ENCODE results near the gene ZNF3. TPM values are rescaled to one million over a fixed set of nuclear protein-coding genes. Genes with fewer than 3 reads are reported as not detected.
A peak's percentile ranks its signal among the peaks of the same experiment; 100 is the strongest.

ZNF3 gene
- total RNA-seq, 1 donor from 2014 or later: 23.6 TPM

- intact Hi-C loops (cut with micrococcal nuclease): no loop called here
- Mint-ChIP-seq H3K27ac (peak overlapping the region; percentile 17), H3K4me3 (ENCODE audit: low read depth) (peak overlapping the region; percentile 93), H3K27me3 (ENCODE audit: low read depth) (no peaks in the 10 kb centered on the region), H3K4me1 (ENCODE audit: low read depth) (peaks cover 29% of the 10 kb centered on the region), H3K36me3 (ENCODE audit: low read depth) (peaks cover 51% of the 10 kb centered on the region), H3K9me3 (no peaks in the 10 kb centered on the region)
- no peak for DNase-seq (ENCODE audit: low spot score)
These were observed 21.7 kb upstream of the ZNF3 start for GRCh38 chr7:100102950-100103840.

DNA sequence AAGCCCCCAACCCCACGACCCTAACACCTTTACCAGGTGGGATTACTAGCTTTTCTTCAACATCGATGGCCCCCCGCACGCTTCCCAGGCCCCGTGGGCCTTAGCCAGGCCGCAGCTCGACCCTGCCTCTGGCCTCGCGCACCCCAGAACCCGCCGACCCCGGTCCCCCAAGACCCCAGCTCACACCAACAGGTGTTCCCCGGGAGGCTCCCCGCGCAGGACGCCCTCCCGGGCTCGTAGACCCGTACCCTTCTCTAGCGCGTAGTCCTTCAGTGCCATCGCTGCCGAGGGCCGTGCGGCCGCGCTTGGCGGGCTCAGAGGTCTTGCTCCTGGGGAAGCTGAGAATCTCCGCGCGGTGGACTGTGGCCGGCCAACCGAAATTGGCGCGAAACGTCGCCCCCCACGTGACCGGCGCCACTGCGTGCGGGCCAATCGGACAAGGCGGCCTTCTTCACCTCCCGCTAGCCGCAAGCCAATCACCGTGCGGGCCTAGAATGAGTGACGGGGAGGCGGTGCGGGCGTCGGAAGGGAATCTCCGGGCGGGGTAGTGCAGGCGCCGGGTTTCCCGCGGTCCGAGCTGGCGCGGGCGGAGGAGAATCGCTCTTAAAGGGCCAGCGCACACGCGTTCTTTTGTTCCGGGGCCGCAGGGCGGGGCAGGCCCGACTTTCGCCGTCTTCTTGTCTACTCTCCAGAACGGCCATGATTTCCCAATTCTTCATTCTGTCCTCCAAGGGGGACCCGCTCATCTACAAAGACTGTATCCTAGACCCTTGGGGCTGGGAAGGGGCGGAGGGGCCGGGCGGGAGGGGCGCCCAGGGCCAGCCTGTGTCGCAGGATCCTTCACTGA lies 19.7 kb upstream of the ZNF3 start, which contains the start of the genes AP4M1 and MCM7:
Gene AP4M1 (plus strand): TSS at position 628 of the 847 bp plus-strand sequence. CDS start 72 bp downstream, at position 700.
Gene MCM7 (minus strand): TSS at position 382 of the 847 bp plus-strand sequence. CDS start 103 bp downstream, at position 279.
- peaks cover 37% of the 10 kb centered on the region for H3K4me1 Mint-ChIP-seq (ENCODE audit: low read depth)

GRCh38 chr7:100100420-100101015 lies 19.0 kb upstream of the ZNF3 start:
- Mint-ChIP-seq H3K9me3 (no peaks in the 10 kb centered on the region), H3K4me1 (ENCODE audit: low read depth) (peaks cover 39% of the 10 kb centered on the region), H3K27me3 (ENCODE audit: low read depth) (no peaks in the 10 kb centered on the region), H3K36me3 (ENCODE audit: low read depth) (peaks cover 58% of the 10 kb centered on the region), H3K4me3 (ENCODE audit: low read depth) (peak overlapping the region; percentile 93), H3K27ac (peak overlapping the region; percentile 93)
- peak; percentile 88 for DNase-seq (ENCODE audit: low spot score)
- intact Hi-C loops (cut with micrococcal nuclease): loop anchor here (1.0 to 2.0 kb wide), 6 partner anchors 11 to 328 kb away; partner anchors contain the start of genes MEPCE and ZCWPW1

More for the DNA sequence above, 19.7 kb upstream of the ZNF3 start, which contains the start of the genes AP4M1 and MCM7:
- peak within 1 kb of the TSS; percentile 93 for H3K4me3 Mint-ChIP-seq (ENCODE audit: low read depth)
- peak; percentile 98 for DNase-seq (ENCODE audit: low spot score)
- H3K9me3 Mint-ChIP-seq: no peaks in the 10 kb centered on the region
- H3K36me3 Mint-ChIP-seq (ENCODE audit: low read depth): peaks cover 55% of the 10 kb centered on the region
- peak within 1 kb of the TSS; percentile 93 for H3K27ac Mint-ChIP-seq
- H3K27me3 Mint-ChIP-seq (ENCODE audit: low read depth): no peaks in the 10 kb centered on the region
- intact Hi-C loops (cut with micrococcal nuclease): loop anchor here (1.0 to 2.0 kb wide), 5 partner anchors 18 to 328 kb away; partner anchors contain the start of genes MEPCE and ZCWPW1

DNA sequence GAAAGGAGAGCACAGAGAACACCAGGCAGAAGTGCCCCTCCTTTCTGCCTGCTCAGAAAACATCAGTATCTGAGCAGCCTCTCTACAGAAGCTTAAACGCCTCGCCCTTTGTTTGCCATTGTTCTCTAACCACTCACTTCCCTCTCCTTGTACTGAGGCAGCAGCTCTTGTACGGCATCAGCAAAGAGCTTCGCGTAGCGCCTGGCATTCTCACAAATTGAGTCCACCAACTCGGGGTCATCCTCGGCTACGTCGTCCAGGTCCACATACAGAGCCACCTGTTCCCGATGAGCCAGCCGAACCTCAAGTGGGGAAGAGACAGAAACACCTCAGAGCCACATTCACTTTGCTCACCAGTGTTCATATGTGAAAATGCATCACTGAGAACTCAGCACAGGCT lies 17.9 kb upstream of the ZNF3 start:
- Mint-ChIP-seq H3K36me3 (ENCODE audit: low read depth) (peaks cover 69% of the 10 kb centered on the region), H3K4me3 (ENCODE audit: low read depth) (peak overlapping the region; percentile 93), H3K27ac (peak overlapping the region; percentile 93), H3K27me3 (ENCODE audit: low read depth) (no peaks in the 10 kb centered on the region), H3K9me3 (no peaks in the 10 kb centered on the region), H3K4me1 (ENCODE audit: low read depth) (peaks cover 41% of the 10 kb centered on the region)
- intact Hi-C loops (cut with micrococcal nuclease): no loop called here
- no peak for DNase-seq (ENCODE audit: low spot score)

DNA sequence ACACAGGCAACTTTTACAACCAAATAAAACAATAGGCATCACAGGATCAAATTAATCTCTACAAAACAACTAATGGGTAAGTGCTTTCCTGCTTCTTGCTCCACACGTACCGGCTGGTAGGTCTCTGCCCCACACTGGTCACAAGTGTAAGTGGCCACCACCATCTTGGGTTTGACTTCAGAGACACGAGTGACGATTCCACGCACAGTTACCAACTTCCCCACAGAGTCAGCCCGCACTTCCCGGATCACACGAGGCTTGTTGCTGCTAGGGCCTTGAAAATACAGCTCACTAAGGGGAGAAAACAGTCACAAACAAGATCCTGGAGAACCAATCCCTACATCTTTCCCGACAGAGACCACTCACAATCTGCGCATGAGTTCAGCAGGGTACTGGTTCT lies 17.4 kb upstream of the ZNF3 start:
- Mint-ChIP-seq H3K4me3 (ENCODE audit: low read depth) (peak overlapping the region; percentile 93), H3K9me3 (no peaks in the 10 kb centered on the region), H3K4me1 (ENCODE audit: low read depth) (peaks cover 40% of the 10 kb centered on the region), H3K36me3 (ENCODE audit: low read depth) (peaks cover 73% of the 10 kb centered on the region), H3K27ac (peak overlapping the region; percentile 46), H3K27me3 (ENCODE audit: low read depth) (no peaks in the 10 kb centered on the region)
- no peak for DNase-seq (ENCODE audit: low spot score)
- intact Hi-C loops (cut with micrococcal nuclease): no loop called here

GRCh38 chr7:100095704-100096103 lies 14.2 kb upstream of the ZNF3 start:
- Mint-ChIP-seq H3K4me3 (ENCODE audit: low read depth) (no peak overlapping the region), H3K27me3 (ENCODE audit: low read depth) (no peaks in the 10 kb centered on the region), H3K36me3 (ENCODE audit: low read depth) (peaks cover 96% of the 10 kb centered on the region), H3K4me1 (ENCODE audit: low read depth) (peaks cover 33% of the 10 kb centered on the region), H3K9me3 (no peaks in the 10 kb centered on the region), H3K27ac (no peak overlapping the region)
- intact Hi-C loops (cut with micrococcal nuclease): no loop called here
- DNase-seq (ENCODE audit: low spot score): no peak

- Mint-ChIP-seq H3K27ac (no peak overlapping the region), H3K4me1 (ENCODE audit: low read depth) (peaks cover 37% of the 10 kb centered on the region), H3K36me3 (ENCODE audit: low read depth) (peaks cover 97% of the 10 kb centered on the region), H3K9me3 (no peaks in the 10 kb centered on the region), H3K4me3 (ENCODE audit: low read depth) (no peak overlapping the region), H3K27me3 (ENCODE audit: low read depth) (no peaks in the 10 kb centered on the region)
- no peak for DNase-seq (ENCODE audit: low spot score)
- intact Hi-C loops (cut with micrococcal nuclease): no loop called here
These were observed 13.8 kb upstream of the ZNF3 start for GRCh38 chr7:100095289-100095688.

- peaks cover 91% of the 10 kb centered on the region for H3K36me3 Mint-ChIP-seq (ENCODE audit: low read depth)
These were observed 12.5 kb upstream of the ZNF3 start for GRCh38 chr7:100093925-100094486.

DNA sequence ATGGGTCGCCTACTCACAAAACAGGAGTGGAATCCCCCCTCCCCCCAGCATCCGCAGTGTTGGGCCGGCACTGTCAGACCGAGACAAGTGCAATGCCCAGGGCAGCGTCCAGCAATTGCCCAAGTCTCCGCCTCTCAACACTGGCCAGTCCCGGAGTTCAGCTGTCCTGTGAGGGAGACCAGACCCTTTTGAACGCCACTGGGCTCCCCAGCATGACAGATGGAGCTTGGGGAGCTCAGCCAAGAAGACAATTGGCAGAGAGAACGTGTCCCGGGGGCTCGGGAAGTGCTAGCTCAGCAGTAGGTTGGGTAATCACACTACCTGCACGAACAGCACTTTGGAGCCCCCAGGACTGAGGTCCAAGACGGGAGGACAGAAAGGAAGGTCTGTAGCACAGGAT lies 12.0 kb upstream of the ZNF3 start:
- Mint-ChIP-seq H3K9me3 (no peaks in the 10 kb centered on the region), H3K27ac (no peak overlapping the region), H3K4me3 (ENCODE audit: low read depth) (no peak overlapping the region), H3K27me3 (ENCODE audit: low read depth) (no peaks in the 10 kb centered on the region), H3K36me3 (ENCODE audit: low read depth) (peaks cover 86% of the 10 kb centered on the region), H3K4me1 (ENCODE audit: low read depth) (peaks cover 29% of the 10 kb centered on the region)
- intact Hi-C loops (cut with micrococcal nuclease): no loop called here
- DNase-seq (ENCODE audit: low spot score): no peak

More at GRCh38 chr7:100093925-100094486, 12.5 kb upstream of the ZNF3 start:
- peaks cover 33% of the 10 kb centered on the region for H3K4me1 Mint-ChIP-seq (ENCODE audit: low read depth)
- intact Hi-C loops (cut with micrococcal nuclease): no loop called here
- H3K9me3 Mint-ChIP-seq: no peaks in the 10 kb centered on the region
- no peak overlapping the region for H3K4me3 Mint-ChIP-seq (ENCODE audit: low read depth)
- H3K27ac Mint-ChIP-seq: no peak overlapping the region
- no peaks in the 10 kb centered on the region for H3K27me3 Mint-ChIP-seq (ENCODE audit: low read depth)
- DNase-seq (ENCODE audit: low spot score): no peak

DNA sequence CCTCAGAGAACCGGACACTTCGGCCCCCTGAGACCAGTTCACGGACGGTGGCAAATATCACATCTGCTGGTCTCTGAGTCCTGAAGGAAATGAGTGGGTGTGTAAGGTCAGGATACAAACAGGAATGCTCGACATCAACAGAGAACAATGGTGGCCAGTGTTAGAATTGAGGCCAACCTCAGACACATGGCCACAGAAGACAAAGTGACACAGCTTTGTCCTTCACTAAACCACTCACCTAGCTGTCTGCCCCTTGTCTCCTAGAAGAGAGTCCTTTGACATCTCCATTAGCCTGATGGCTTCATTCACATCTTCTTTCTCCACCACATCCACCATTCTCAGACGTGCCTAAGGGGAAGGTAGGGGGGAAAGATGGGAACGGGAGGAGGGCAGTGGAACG lies 11.5 kb upstream of the ZNF3 start:
- DNase-seq (ENCODE audit: low spot score): no peak
- intact Hi-C loops (cut with micrococcal nuclease): no loop called here
- Mint-ChIP-seq H3K36me3 (ENCODE audit: low read depth) (peaks cover 81% of the 10 kb centered on the region), H3K4me3 (ENCODE audit: low read depth) (no peak overlapping the region), H3K27ac (no peak overlapping the region), H3K27me3 (ENCODE audit: low read depth) (no peaks in the 10 kb centered on the region), H3K9me3 (no peaks in the 10 kb centered on the region), H3K4me1 (ENCODE audit: low read depth) (peaks cover 29% of the 10 kb centered on the region)

DNA sequence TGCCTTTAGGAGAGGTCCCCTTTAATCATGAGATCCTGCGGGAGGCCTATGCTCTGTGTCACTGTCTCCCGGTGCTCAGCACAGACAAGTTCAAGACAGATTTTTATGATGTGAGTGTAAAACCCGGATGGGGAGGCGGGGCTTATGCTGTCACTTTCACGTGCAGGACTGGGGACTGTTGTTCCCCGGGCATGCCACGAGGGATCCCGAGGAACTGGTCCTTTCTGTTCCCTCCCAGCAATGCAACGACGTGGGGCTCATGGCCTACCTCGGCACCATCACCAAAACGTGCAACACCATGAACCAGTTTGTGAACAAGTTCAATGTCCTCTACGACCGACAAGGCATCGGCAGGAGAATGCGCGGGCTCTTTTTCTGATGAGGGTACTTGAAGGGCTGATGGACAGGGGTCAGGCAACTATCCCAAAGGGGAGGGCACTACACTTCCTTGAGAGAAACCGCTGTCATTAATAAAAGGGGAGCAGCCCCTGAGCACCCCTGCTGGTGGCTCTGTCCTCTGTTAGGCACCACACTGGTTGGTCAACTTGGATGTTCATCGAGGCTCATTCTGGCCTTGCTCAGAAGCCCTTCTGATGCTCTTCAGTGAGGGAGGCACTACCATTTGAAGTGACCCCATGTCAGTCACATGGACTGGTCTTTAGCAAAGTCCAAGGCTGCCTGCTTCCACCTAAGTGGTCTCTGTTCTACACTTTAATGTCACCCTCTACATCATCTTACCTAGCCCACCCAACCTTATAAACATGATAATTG lies 10.1 kb upstream of the ZNF3 start:
- Mint-ChIP-seq H3K27ac (peak overlapping the region; percentile 29), H3K9me3 (no peaks in the 10 kb centered on the region), H3K4me3 (ENCODE audit: low read depth) (no peak overlapping the region), H3K27me3 (ENCODE audit: low read depth) (no peaks in the 10 kb centered on the region), H3K4me1 (ENCODE audit: low read depth) (peaks cover 21% of the 10 kb centered on the region), H3K36me3 (ENCODE audit: low read depth) (peaks cover 70% of the 10 kb centered on the region)
- DNase-seq (ENCODE audit: low spot score): no peak
- intact Hi-C loops (cut with micrococcal nuclease): no loop called here

Measured in activated T-helper 2 cell treated with anti-CD3 and anti-CD28 coated beads, Interferon-gamma antibody, Interleukin-2, Interleukin-4, amounts not matched to agents 10 μg/mL and 5 μg/mL and 100 μg/mL, durations not matched to agents 14 hours and 24 hours and 36 hours (primary cell).